ENCODE data around the gene ADCY1. TPM values are rescaled to one million over a fixed set of nuclear protein-coding genes. Genes with fewer than 3 reads are reported as not detected.

ADCY1 gene
- total RNA-seq, 1 donor from 2014 or later, result 5.5 TPM

GRCh38 chr7:45590679-45591057, 16.5 kb downstream of the ADCY1 start:
- DNase-seq (ENCODE audit: low spot score), result peak; percentile 35
- no peak for ATAC-seq
- intact Hi-C loops (cut with DNase I), result no loop called here

GRCh38 chr7:45591101-45591906, 17.1 kb downstream of the ADCY1 start:
- peak; percentile 17 for DNase-seq (ENCODE audit: low spot score)
- no peak for ATAC-seq
- intact Hi-C loops (cut with DNase I), result no loop called here

- intact Hi-C loops (cut with DNase I), result no loop called here
- ATAC-seq (no peak), DNase-seq (ENCODE audit: low spot score) (peak; percentile 42)
Observed at GRCh38 chr7:45592230-45592991, 18.2 kb downstream of the ADCY1 start.

- intact Hi-C loops (cut with DNase I), result no loop called here
- ATAC-seq, result no peak
- DNase-seq (ENCODE audit: low spot score), result peak; percentile 27
Observed at GRCh38 chr7:45593121-45593541, 19.0 kb downstream of the ADCY1 start.

GRCh38 chr7:45593877-45594276, 19.7 kb downstream of the ADCY1 start:
- peak; percentile 9 for DNase-seq (ENCODE audit: low spot score)
- intact Hi-C loops (cut with DNase I), result no loop called here
- ATAC-seq, result no peak

GRCh38 chr7:45594745-45595535, 20.8 kb downstream of the ADCY1 start:
- ATAC-seq (no peak), DNase-seq (ENCODE audit: low spot score) (peak; percentile 22)
- intact Hi-C loops (cut with DNase I), result no loop called here

- ATAC-seq (no peak), DNase-seq (ENCODE audit: low spot score) (peak; percentile 25)
Observed at GRCh38 chr7:45595809-45596664, 21.9 kb downstream of the ADCY1 start.

GRCh38 chr7:45596665-45597095, 22.5 kb downstream of the ADCY1 start:
- ATAC-seq, result no peak
- DNase-seq (ENCODE audit: low spot score), result no peak
- intact Hi-C loops (cut with DNase I), result no loop called here

More at GRCh38 chr7:45595809-45596664, 21.9 kb downstream of the ADCY1 start:
- intact Hi-C loops (cut with DNase I), result no loop called here

- intact Hi-C loops (cut with DNase I), result no loop called here
- peak; percentile 26 for DNase-seq (ENCODE audit: low spot score)
Observed at GRCh38 chr7:45597286-45597984, 23.3 kb downstream of the ADCY1 start.

GRCh38 chr7:45598886-45599520, 24.8 kb downstream of the ADCY1 start:
- ATAC-seq (no peak), DNase-seq (ENCODE audit: low spot score) (peak; percentile 47)
- intact Hi-C loops (cut with DNase I), result no loop called here

More at GRCh38 chr7:45597286-45597984, 23.3 kb downstream of the ADCY1 start:
- no peak for ATAC-seq

GRCh38 chr7:45599851-45600706, 25.9 kb downstream of the ADCY1 start:
- ATAC-seq, result peak; percentile 84
- DNase-seq (ENCODE audit: low spot score), result peak; percentile 45
- intact Hi-C loops (cut with DNase I), result no loop called here

GRCh38 chr7:45601094-45601493, 26.9 kb downstream of the ADCY1 start:
- DNase-seq (ENCODE audit: low spot score), result peak; percentile 40
- intact Hi-C loops (cut with DNase I), result no loop called here
- no peak for ATAC-seq

- DNase-seq (ENCODE audit: low spot score) (peak; percentile 40), ATAC-seq (no peak)
- intact Hi-C loops (cut with DNase I), result no loop called here
Observed at GRCh38 chr7:45601816-45602540, 27.8 kb downstream of the ADCY1 start.

GRCh38 chr7:45606050-45606449, 31.9 kb downstream of the ADCY1 start:
- intact Hi-C loops (cut with DNase I), result no loop called here
- DNase-seq (ENCODE audit: low spot score), result peak; percentile 15

GRCh38 chr7:45606931-45607330, 32.8 kb downstream of the ADCY1 start:
- no peak for DNase-seq (ENCODE audit: low spot score)
- intact Hi-C loops (cut with DNase I), result no loop called here
- no peak for ATAC-seq

More at GRCh38 chr7:45606050-45606449, 31.9 kb downstream of the ADCY1 start:
- no peak for ATAC-seq

- peak; percentile 15 for ATAC-seq
- intact Hi-C loops (cut with DNase I), result no loop called here
- DNase-seq (ENCODE audit: low spot score), result no peak
Observed at GRCh38 chr7:45609180-45609579, 35.0 kb downstream of the ADCY1 start.
